Measurements from ENCODE around the gene ANKRD18A. TPM values are rescaled to one million over a fixed set of nuclear protein-coding genes. Genes with fewer than 3 reads are reported as not detected.
"Not testable (repeated sequence)": the region's sequence is repeated elsewhere in the genome, so short reads cannot be mapped to it uniquely, and the experiment has no call there.

The ANKRD18A gene
- total and polyA plus RNA-seq, 4 donors, result 0.35 to 6.7 (median 3.6) TPM

- ATAC-seq (ENCODE audit: insufficient read depth, low FRiP score) (peak; percentile 15), DNase-seq (peak in 1 of 3 donors; percentile 9)
- 2% methylated on average over 53 to 67 of the region's 67 CpGs for WGBS, 2 donors
- Histone ChIP-seq H3K4me3 (peak overlapping the region; percentile 7), H3K36me3 (ENCODE audit: control insufficient read depth in 4 of 4, insufficient read depth in 4 of 4, low read length in 4 of 4) (no peaks in the 10 kb centered on the region), H3K9me3 (ENCODE audit: control insufficient read depth in 4 of 4, insufficient read depth in 3 of 4, low read length in 3 of 4) (peaks cover 0 to 3% (median under 1%) of the 10 kb centered on the region in 4 donors), H3K27ac (ENCODE audit: low read depth in 1 of 2, low read length in 1 of 2) (peak overlapping the region in 1 of 2 donors; percentile 4), H3K9ac (ENCODE audit: insufficient read depth in 1 of 2, low read length in 2 of 2) (no peak overlapping the region), H3K27me3 (ENCODE audit: control insufficient read depth in 3 of 3, insufficient read depth in 3 of 3, low read length in 2 of 3) (peaks cover 4 to 41% (median 32%) of the 10 kb centered on the region in 3 donors), H3K4me1 (ENCODE audit: control insufficient read depth in 5 of 5, insufficient read depth in 5 of 5, low read length in 5 of 5) (peaks cover 0 to 14% (median 0%) of the 10 kb centered on the region in 5 donors)
- TF ChIP-seq CTCF (IDR thresholded peaks at IDR 0.05; ENCODE audit: control extremely low read depth, extremely low read depth), result no peak
These were observed 1.3 kb upstream of the ANKRD18A start for GRCh38 chr9:38621434-38622287.

GRCh38 chr9:38619556-38620447 lies 594 bp downstream of the ANKRD18A start:
- peak overlapping the region; percentile 9 for H3K4me3 ChIP-seq
- H3K36me3 ChIP-seq (ENCODE audit: control insufficient read depth in 4 of 4, insufficient read depth in 4 of 4, low read length in 4 of 4), result no peaks in the 10 kb centered on the region
- TF ChIP-seq CTCF (IDR thresholded peaks at IDR 0.05; ENCODE audit: control extremely low read depth, extremely low read depth), result no peak
- H3K27me3 ChIP-seq (ENCODE audit: control insufficient read depth in 3 of 3, insufficient read depth in 3 of 3, low read length in 2 of 3), result peaks cover 4 to 44% (median 25%) of the 10 kb centered on the region in 3 donors
- peak overlapping the region in 1 of 2 donors; percentile 11 for H3K9ac ChIP-seq (ENCODE audit: insufficient read depth in 1 of 2, low read length in 2 of 2)
- H3K4me1 ChIP-seq (ENCODE audit: control insufficient read depth in 5 of 5, insufficient read depth in 5 of 5, low read length in 5 of 5), result peaks cover 0 to 14% (median 0%) of the 10 kb centered on the region in 5 donors
- peak overlapping the region in 1 of 2 donors; percentile 15 for H3K27ac ChIP-seq (ENCODE audit: low read depth in 1 of 2, low read length in 1 of 2)
- H3K9me3 ChIP-seq (ENCODE audit: control insufficient read depth in 4 of 4, insufficient read depth in 3 of 4, low read length in 3 of 4), result peaks cover 0 to 3% (median 0%) of the 10 kb centered on the region in 4 donors
- ATAC-seq (ENCODE audit: insufficient read depth, low FRiP score) (peak; percentile 19), DNase-seq (peak in 2 of 3 donors; percentile 6 to 21)
- WGBS, 2 donors, result 3% methylated on average over 58 of the region's 58 CpGs

- H3K9ac ChIP-seq (ENCODE audit: insufficient read depth in 1 of 2, low read length in 2 of 2); H3K27me3 ChIP-seq (ENCODE audit: control insufficient read depth in 3 of 3, insufficient read depth in 3 of 3, low read length in 2 of 3); H3K36me3 ChIP-seq (ENCODE audit: control insufficient read depth in 4 of 4, insufficient read depth in 4 of 4, low read length in 4 of 4); H3K27ac ChIP-seq (ENCODE audit: low read depth in 1 of 2, low read length in 1 of 2); ATAC-seq (ENCODE audit: insufficient read depth, low FRiP score); H3K4me3 ChIP-seq; H3K9me3 ChIP-seq (ENCODE audit: control insufficient read depth in 4 of 4, insufficient read depth in 3 of 4, low read length in 3 of 4); H3K4me1 ChIP-seq (ENCODE audit: control insufficient read depth in 5 of 5, insufficient read depth in 5 of 5, low read length in 5 of 5): not testable (repeated sequence)
- 54 to 69% methylated on average over 2 of the region's 2 CpGs for WGBS, 2 donors
- peak in 2 of 3 donors; percentile 71 to 75 for DNase-seq
These were observed 22.2 kb downstream of the ANKRD18A start for GRCh38 chr9:38598029-38598745.

- not testable (repeated sequence) for ATAC-seq (ENCODE audit: insufficient read depth, low FRiP score); H3K36me3 ChIP-seq (ENCODE audit: control insufficient read depth in 4 of 4, insufficient read depth in 4 of 4, low read length in 4 of 4); H3K9me3 ChIP-seq (ENCODE audit: control insufficient read depth in 4 of 4, insufficient read depth in 3 of 4, low read length in 3 of 4); H3K4me1 ChIP-seq (ENCODE audit: control insufficient read depth in 5 of 5, insufficient read depth in 5 of 5, low read length in 5 of 5); H3K9ac ChIP-seq (ENCODE audit: insufficient read depth in 1 of 2, low read length in 2 of 2); DNase-seq; H3K4me3 ChIP-seq; H3K27ac ChIP-seq (ENCODE audit: low read depth in 1 of 2, low read length in 1 of 2); H3K27me3 ChIP-seq (ENCODE audit: control insufficient read depth in 3 of 3, insufficient read depth in 3 of 3, low read length in 2 of 3)
- WGBS, 2 donors, result 78% methylated on average over 3 of the region's 3 CpGs
These were observed 25.3 kb downstream of the ANKRD18A start for GRCh38 chr9:38595117-38595516.

GRCh38 chr9:38591346-38592063 lies 28.9 kb downstream of the ANKRD18A start:
- 59 to 80% methylated on average over 9 of the region's 9 CpGs for WGBS, 2 donors
- DNase-seq (peak; percentile 79 to 86 (median 86)), ATAC-seq (ENCODE audit: insufficient read depth, low FRiP score) (peak; percentile 53)
- not testable (repeated sequence) for H3K9ac ChIP-seq (ENCODE audit: insufficient read depth in 1 of 2, low read length in 2 of 2); H3K27ac ChIP-seq (ENCODE audit: low read depth in 1 of 2, low read length in 1 of 2); H3K4me1 ChIP-seq (ENCODE audit: control insufficient read depth in 5 of 5, insufficient read depth in 5 of 5, low read length in 5 of 5); H3K4me3 ChIP-seq; H3K36me3 ChIP-seq (ENCODE audit: control insufficient read depth in 4 of 4, insufficient read depth in 4 of 4, low read length in 4 of 4); H3K9me3 ChIP-seq (ENCODE audit: control insufficient read depth in 4 of 4, insufficient read depth in 3 of 4, low read length in 3 of 4); H3K27me3 ChIP-seq (ENCODE audit: control insufficient read depth in 3 of 3, insufficient read depth in 3 of 3, low read length in 2 of 3)
